ENCODE data around the gene ADM.

The ADM gene

DNA sequence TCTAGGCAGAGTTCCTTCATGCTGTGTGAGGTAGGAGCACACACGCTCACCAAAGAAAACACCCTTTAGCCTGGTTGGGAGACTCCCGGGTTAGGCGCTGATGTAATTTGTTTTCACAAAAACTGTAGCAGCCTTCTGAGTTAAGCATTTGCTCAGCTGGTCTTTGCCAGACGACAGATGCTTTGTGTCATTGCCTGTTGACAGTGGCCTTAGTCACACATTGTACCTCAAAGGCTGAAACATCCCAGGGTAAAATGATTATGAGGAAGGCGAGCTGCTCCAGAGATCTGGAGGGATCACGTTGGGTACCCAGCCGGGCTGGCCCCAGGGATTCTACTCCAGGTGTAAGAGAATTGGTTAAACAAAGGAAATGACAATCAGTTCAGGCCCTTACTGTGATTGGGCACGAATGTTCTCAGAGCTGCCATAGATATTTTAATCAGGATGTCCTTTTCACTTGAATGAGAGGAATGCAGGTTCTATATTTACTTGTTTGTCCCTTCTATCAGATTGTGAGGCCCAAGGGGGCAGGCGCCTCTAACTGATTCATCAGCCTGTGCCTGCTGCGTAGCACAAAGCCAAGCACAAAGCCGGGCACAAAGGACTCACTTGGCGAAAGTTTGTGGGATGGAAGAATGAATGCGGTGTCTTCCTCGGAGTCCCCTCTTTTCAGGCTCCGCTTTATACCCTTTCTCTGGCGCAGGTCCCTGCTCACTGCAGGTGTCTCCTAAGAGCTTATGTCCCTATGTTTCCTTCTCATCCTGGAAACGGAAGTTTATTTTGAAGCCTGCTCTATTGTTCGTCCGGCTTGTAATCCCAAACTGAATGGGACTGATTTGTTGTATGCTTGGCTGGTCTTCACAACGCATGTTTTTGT lies 47.1 kb downstream of the ADM start:
- Histone ChIP-seq H3K9ac (ENCODE audit: low read length) (no peak overlapping the region), H3K9me2 (ENCODE audit: low read depth, low read length) (no peaks in the 10 kb centered on the region), H3K4me2 (ENCODE audit: low read length) (no peak overlapping the region), H3K4me3 (ENCODE audit: low read depth, low read length, poor library complexity, severe bottlenecking) (no peak overlapping the region), H3K27ac (ENCODE audit: low read depth, low read length, poor library complexity, severe bottlenecking) (no peak overlapping the region), H4K20me1 (ENCODE audit: insufficient read depth, low read length) (no peaks in the 10 kb centered on the region), H3K27me3 (ENCODE audit: insufficient read depth, low read length) (no peaks in the 10 kb centered on the region), H2AFZ (ENCODE audit: low read length) (no peak overlapping the region), H3K9me3 (ENCODE audit: low read length) (no peaks in the 10 kb centered on the region), H3K36me3 (ENCODE audit: insufficient read depth, low read length) (no peaks in the 10 kb centered on the region; the same call in 1 of the 2 replicates), H3F3A (ENCODE audit: insufficient read depth, low read length) (no peaks in the 10 kb centered on the region), H3K79me2 (ENCODE audit: insufficient read depth, low read length) (no peaks in the 10 kb centered on the region), H3K4me1 (ENCODE audit: insufficient read depth, low read length, severe bottlenecking) (peaks cover 5% of the 10 kb centered on the region)
- TF ChIP-seq EZH2 (IDR thresholded peaks at IDR 0.05; ENCODE audit: borderline replicate concordance, low read length), result no peak
- TF ChIP-seq, protein P1, sequence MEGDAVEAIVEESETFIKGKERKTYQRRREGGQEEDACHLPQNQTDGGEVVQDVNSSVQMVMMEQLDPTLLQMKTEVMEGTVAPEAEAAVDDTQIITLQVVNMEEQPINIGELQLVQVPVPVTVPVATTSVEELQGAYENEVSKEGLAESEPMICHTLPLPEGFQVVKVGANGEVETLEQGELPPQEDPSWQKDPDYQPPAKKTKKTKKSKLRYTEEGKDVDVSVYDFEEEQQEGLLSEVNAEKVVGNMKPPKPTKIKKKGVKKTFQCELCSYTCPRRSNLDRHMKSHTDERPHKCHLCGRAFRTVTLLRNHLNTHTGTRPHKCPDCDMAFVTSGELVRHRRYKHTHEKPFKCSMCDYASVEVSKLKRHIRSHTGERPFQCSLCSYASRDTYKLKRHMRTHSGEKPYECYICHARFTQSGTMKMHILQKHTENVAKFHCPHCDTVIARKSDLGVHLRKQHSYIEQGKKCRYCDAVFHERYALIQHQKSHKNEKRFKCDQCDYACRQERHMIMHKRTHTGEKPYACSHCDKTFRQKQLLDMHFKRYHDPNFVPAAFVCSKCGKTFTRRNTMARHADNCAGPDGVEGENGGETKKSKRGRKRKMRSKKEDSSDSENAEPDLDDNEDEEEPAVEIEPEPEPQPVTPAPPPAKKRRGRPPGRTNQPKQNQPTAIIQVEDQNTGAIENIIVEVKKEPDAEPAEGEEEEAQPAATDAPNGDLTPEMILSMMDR (IDR thresholded peaks at IDR 0.05; ENCODE audit: low read length), result no peak

DNA sequence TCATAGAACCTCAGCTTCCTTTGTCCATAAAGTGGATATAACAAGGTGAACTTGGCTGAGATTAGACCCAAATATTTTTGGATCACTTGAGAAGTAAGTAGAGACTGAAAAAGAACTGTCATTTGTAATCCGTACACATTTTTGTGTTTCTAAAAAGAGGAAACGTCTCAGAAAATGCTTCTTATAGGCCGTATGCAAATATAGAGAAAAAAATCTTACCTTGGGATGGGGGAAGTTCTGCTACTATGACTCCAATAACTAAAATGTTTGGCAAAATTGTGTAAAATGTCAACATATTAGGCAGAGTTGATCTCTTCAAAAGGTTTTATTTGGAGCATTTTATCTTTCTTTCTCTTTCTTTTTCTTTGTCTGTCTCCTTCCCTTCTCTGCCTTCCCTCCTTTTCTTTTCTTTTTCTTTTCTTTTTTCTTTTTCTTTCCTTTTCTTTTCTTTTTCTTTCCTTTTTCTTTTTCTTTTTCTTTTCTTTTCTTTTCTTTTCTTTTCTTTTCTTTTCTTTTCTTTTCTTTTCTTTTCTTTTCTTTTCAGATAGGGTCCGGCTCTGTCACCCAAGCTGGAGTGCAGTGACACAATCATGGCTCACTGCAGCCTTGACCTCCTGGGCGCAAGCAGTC lies 48.2 kb downstream of the ADM start:
- Histone ChIP-seq H3F3A (ENCODE audit: insufficient read depth, low read length) (no peaks in the 10 kb centered on the region), H4K20me1 (ENCODE audit: insufficient read depth, low read length) (no peaks in the 10 kb centered on the region), H3K9me3 (ENCODE audit: low read length) (no peaks in the 10 kb centered on the region), H3K9me2 (ENCODE audit: low read depth, low read length) (no peaks in the 10 kb centered on the region), H3K79me2 (ENCODE audit: insufficient read depth, low read length) (no peaks in the 10 kb centered on the region), H3K4me3 (ENCODE audit: low read depth, low read length, poor library complexity, severe bottlenecking) (no peak overlapping the region), H3K4me1 (ENCODE audit: insufficient read depth, low read length, severe bottlenecking) (peaks cover 5% of the 10 kb centered on the region), H3K9ac (ENCODE audit: low read length) (no peak overlapping the region), H3K27me3 (ENCODE audit: insufficient read depth, low read length) (no peaks in the 10 kb centered on the region), H3K27ac (ENCODE audit: low read depth, low read length, poor library complexity, severe bottlenecking) (no peak overlapping the region), H3K4me2 (ENCODE audit: low read length) (no peak overlapping the region), H3K36me3 (ENCODE audit: insufficient read depth, low read length) (no peaks in the 10 kb centered on the region; the same call in 1 of the 2 replicates), H2AFZ (ENCODE audit: low read length) (no peak overlapping the region)
- TF ChIP-seq, protein P1 (IDR thresholded peaks at IDR 0.05; ENCODE audit: low read length), result no peak
- TF ChIP-seq EZH2 (IDR thresholded peaks at IDR 0.05; ENCODE audit: borderline replicate concordance, low read length), result no peak

DNA sequence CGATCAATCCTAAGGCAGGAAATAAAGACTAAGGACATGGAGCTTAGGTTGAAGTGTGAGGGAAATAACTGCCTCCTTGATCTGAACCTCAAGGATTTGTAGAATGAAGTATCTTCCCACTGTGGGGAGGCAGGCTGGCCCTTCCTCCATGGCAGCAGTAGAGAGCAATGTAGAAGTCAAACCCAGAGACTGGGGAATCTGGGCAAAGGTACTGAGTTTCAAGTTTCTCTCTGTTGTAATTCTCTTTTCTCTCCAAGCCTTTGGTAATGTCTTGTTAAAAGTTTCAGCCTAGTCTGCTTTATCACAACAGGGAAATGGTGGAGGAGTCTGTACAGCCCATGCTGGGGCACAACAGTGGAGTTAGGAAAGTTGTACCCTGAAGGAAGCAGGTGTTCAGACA lies 49.5 kb downstream of the ADM start:
- Histone ChIP-seq H2AFZ (ENCODE audit: low read length) (no peak overlapping the region), H3K4me2 (ENCODE audit: low read length) (no peak overlapping the region), H3K36me3 (ENCODE audit: insufficient read depth, low read length) (no peaks in the 10 kb centered on the region; the same call in 1 of the 2 replicates), H3K4me3 (ENCODE audit: low read depth, low read length, poor library complexity, severe bottlenecking) (no peak overlapping the region), H3K9me2 (ENCODE audit: low read depth, low read length) (no peaks in the 10 kb centered on the region), H3K9me3 (ENCODE audit: low read length) (no peaks in the 10 kb centered on the region), H4K20me1 (ENCODE audit: insufficient read depth, low read length) (no peaks in the 10 kb centered on the region), H3F3A (ENCODE audit: insufficient read depth, low read length) (no peaks in the 10 kb centered on the region), H3K9ac (ENCODE audit: low read length) (no peak overlapping the region), H3K27me3 (ENCODE audit: insufficient read depth, low read length) (no peaks in the 10 kb centered on the region), H3K79me2 (ENCODE audit: insufficient read depth, low read length) (no peaks in the 10 kb centered on the region), H3K4me1 (ENCODE audit: insufficient read depth, low read length, severe bottlenecking) (peaks cover 5% of the 10 kb centered on the region), H3K27ac (ENCODE audit: low read depth, low read length, poor library complexity, severe bottlenecking) (no peak overlapping the region)
- TF ChIP-seq, protein P1 (IDR thresholded peaks at IDR 0.05; ENCODE audit: low read length), result no peak
- no peak for TF ChIP-seq EZH2 (IDR thresholded peaks at IDR 0.05; ENCODE audit: borderline replicate concordance, low read length)
